ENCODE measurements around the gene DLEC1. TPM values are rescaled to one million over a fixed set of nuclear protein-coding genes. Genes with fewer than 3 reads are reported as not detected.
A peak's percentile ranks its signal among the peaks of the same experiment; 100 is the strongest.

Gene DLEC1, protein sequence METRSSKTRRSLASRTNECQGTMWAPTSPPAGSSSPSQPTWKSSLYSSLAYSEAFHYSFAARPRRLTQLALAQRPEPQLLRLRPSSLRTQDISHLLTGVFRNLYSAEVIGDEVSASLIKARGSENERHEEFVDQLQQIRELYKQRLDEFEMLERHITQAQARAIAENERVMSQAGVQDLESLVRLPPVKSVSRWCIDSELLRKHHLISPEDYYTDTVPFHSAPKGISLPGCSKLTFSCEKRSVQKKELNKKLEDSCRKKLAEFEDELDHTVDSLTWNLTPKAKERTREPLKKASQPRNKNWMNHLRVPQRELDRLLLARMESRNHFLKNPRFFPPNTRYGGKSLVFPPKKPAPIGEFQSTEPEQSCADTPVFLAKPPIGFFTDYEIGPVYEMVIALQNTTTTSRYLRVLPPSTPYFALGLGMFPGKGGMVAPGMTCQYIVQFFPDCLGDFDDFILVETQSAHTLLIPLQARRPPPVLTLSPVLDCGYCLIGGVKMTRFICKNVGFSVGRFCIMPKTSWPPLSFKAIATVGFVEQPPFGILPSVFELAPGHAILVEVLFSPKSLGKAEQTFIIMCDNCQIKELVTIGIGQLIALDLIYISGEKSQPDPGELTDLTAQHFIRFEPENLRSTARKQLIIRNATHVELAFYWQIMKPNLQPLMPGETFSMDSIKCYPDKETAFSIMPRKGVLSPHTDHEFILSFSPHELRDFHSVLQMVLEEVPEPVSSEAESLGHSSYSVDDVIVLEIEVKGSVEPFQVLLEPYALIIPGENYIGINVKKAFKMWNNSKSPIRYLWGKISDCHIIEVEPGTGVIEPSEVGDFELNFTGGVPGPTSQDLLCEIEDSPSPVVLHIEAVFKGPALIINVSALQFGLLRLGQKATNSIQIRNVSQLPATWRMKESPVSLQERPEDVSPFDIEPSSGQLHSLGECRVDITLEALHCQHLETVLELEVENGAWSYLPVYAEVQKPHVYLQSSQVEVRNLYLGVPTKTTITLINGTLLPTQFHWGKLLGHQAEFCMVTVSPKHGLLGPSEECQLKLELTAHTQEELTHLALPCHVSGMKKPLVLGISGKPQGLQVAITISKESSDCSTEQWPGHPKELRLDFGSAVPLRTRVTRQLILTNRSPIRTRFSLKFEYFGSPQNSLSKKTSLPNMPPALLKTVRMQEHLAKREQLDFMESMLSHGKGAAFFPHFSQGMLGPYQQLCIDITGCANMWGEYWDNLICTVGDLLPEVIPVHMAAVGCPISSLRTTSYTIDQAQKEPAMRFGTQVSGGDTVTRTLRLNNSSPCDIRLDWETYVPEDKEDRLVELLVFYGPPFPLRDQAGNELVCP (N-terminal part only)
- under 0.01 TPM in 1 of 2 replicates, not detected in the other for total RNA-seq (2012; rRNA removed)

DNA sequence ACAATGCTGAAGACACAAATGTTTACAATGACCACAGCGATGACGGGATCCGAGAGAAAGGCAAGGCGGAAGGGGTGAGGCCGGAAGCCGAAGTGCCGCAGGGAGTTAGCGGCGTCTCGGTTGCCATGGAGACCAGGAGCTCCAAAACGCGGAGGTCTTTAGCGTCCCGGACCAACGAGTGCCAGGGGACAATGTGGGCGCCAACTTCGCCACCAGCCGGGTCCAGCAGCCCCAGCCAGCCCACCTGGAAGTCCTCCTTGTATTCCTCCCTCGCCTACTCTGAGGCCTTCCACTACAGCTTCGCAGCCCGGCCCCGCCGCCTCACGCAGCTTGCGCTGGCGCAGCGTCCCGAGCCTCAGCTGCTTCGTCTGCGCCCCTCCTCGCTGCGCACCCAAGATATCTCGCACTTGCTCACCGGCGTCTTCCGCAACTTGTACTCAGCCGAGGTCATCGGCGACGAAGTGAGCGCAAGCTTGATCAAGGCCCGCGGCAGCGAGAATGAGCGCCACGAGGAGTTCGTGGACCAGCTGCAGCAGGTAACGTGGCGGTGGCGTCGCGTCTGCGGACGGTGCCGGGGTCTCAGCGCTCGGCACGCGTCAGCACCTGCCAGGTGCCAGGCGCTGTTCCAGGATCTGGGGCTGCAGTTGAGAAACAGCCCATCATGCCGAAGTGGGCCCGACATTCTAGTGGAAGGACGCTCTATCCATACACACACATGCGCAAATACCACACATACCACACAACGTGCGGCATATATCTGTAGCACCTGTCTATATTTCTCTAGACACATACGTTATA lies at the start of gene DLEC1:
Gene DLEC1 (plus strand): TSS at position 108 of the 798 bp plus-strand sequence. CDS start 18 bp downstream, at position 126.
- Histone ChIP-seq H3K4me1 (ENCODE audit: control insufficient read depth, insufficient read depth, low read length) (peaks cover 9% of the 10 kb centered on the region), H3K9me3 (replicated peaks; ENCODE audit: low read length) (no peaks in the 10 kb centered on the region), H3K4me2 (ENCODE audit: low read length) (peak within 1 kb of the TSS; percentile 81), H3K4me3 (ENCODE audit: low read length) (peak within 1 kb of the TSS; percentile 52), H3K9ac (ENCODE audit: low read depth, low read length) (peak within 1 kb of the TSS; percentile 11), H3K36me3 (ENCODE audit: insufficient read depth, low read length) (no peaks in the 10 kb centered on the region), H3K27me3 (ENCODE audit: control insufficient read depth, insufficient read depth, low read length) (peaks cover 17% of the 10 kb centered on the region)

DNA sequence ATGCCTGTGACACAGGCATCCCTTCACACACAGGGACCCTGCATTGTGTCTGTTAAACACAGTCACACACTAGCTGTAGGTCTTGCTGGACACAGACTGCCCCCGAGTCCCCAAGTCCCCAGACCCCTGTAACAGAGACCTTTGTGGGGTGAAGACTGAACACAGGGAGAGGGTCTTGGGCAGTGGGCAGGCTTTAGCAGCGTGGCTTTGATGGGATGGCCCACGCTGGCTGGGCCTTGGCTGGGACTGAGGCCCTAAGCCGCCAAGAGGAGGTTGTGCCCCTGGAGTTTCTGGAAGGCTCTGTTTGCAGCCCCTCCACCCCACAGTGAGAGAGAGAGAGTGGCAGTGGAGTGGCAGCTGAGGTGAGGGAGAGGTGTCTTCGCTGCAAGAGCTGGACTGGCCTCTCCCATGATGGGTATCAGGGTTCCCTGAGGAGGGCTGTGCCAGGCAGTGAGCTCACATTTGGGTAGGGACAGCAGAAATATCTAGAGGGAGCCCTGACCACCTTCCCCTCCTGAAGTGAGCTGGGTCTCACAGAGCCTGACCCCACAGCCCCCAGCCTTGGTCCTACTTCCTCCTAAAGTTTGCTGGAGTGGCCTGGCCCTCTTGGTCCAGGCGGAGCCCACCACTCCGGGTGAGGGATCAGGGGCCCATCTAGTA lies 49.1 kb upstream of the DLEC1 start:
- no peaks in the 10 kb centered on the region for H3K9me3 ChIP-seq (replicated peaks; ENCODE audit: low read length)
- no peak overlapping the region for H3K9ac ChIP-seq (ENCODE audit: low read depth, low read length)
- peaks cover 3% of the 10 kb centered on the region for H3K36me3 ChIP-seq (ENCODE audit: insufficient read depth, low read length)
- H3K4me1 ChIP-seq (ENCODE audit: control insufficient read depth, insufficient read depth, low read length): peaks cover 16% of the 10 kb centered on the region
- H3K4me3 ChIP-seq (ENCODE audit: low read length): no peak overlapping the region
- no peak overlapping the region for H3K4me2 ChIP-seq (ENCODE audit: low read length)
- no peaks in the 10 kb centered on the region for H3K27me3 ChIP-seq (ENCODE audit: control insufficient read depth, insufficient read depth, low read length)

DNA sequence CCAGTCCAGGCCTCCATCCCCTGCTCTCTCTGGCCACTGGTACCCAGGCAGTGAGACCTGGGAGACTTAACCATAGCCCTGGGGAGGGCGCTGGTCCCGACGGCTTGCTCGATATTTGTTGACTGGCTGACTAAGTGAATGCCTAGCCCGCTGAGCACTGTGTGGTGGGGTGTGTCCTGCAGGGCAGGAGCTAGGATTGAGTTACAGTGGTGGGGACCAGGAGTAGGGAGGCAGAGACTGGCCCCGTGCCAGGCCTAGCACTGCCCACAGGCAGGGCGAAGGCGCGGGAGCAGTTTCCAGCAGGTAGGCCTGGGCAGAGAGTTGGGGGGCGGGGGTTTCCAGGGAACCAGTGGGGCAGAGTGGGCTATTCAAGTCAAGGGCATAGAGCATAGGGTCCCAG lies 48.5 kb upstream of the DLEC1 start, which contains the start of gene VILL:
Gene VILL (plus strand): TSS at position 260 of the 400 bp plus-strand sequence. CDS start 2,887 bp downstream, outside the sequence.
- no peak within 1 kb of the TSS for H3K4me3 ChIP-seq (ENCODE audit: low read length)
- peaks cover 19% of the 10 kb centered on the region for H3K4me1 ChIP-seq (ENCODE audit: control insufficient read depth, insufficient read depth, low read length)
- no peaks in the 10 kb centered on the region for H3K9me3 ChIP-seq (replicated peaks; ENCODE audit: low read length)
- H3K27me3 ChIP-seq (ENCODE audit: control insufficient read depth, insufficient read depth, low read length): no peaks in the 10 kb centered on the region
- H3K9ac ChIP-seq (ENCODE audit: low read depth, low read length): no peak within 1 kb of the TSS
- no peaks in the 10 kb centered on the region for H3K36me3 ChIP-seq (ENCODE audit: insufficient read depth, low read length)
- H3K4me2 ChIP-seq (ENCODE audit: low read length): no peak within 1 kb of the TSS

DNA sequence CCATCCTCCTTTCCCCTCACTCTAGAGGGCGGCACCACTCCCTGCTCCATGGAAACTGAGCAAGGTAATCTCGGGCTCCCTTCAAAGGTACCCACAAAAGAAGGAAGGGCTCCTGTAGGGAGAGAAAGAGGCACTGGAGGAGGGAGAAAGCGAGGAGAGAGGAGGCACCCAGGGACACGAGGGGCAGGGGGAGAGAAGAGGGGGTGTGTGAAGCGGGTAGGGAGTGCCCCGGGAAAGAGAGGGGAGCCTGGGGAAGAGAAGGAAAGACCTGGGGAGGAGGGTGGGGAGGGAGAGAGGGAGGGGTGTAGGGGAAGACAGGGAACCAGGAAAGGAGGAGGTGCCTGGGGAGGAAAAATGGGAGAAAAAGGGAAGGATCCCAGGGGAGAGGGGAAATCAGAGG lies 47.9 kb upstream of the DLEC1 start:
- H3K9ac ChIP-seq (ENCODE audit: low read depth, low read length): no peak overlapping the region
- no peaks in the 10 kb centered on the region for H3K27me3 ChIP-seq (ENCODE audit: control insufficient read depth, insufficient read depth, low read length)

DNA sequence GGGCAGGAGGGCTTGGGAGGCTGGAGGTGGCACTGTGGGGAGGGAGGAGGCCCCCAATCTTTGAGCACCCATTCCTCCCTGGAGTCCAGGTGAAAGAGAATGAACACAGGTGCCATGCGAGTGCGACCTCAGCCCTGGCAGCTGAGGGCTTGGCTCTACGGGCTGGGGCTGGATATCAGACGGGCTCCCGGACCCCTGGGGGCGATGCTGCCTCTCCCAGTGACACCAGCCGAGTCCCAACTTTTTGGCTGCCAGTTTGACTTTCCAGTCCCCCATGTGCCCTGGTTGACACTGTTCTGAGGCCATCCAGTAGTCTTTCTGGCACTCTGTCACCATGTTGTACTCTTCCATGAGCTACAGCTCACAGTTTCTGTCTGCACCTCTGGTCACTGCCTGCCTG lies 47.2 kb upstream of the DLEC1 start:
- Histone ChIP-seq H3K9ac (ENCODE audit: low read depth, low read length) (no peak overlapping the region), H3K9me3 (replicated peaks; ENCODE audit: low read length) (no peaks in the 10 kb centered on the region), H3K4me1 (ENCODE audit: control insufficient read depth, insufficient read depth, low read length) (peaks cover 19% of the 10 kb centered on the region), H3K4me3 (ENCODE audit: low read length) (no peak overlapping the region), H3K4me2 (ENCODE audit: low read length) (no peak overlapping the region), H3K36me3 (ENCODE audit: insufficient read depth, low read length) (no peaks in the 10 kb centered on the region), H3K27me3 (ENCODE audit: control insufficient read depth, insufficient read depth, low read length) (no peaks in the 10 kb centered on the region)

More for the DNA sequence above, 47.9 kb upstream of the DLEC1 start:
- H3K4me3 ChIP-seq (ENCODE audit: low read length): no peak overlapping the region
- H3K36me3 ChIP-seq (ENCODE audit: insufficient read depth, low read length): no peaks in the 10 kb centered on the region
- no peak overlapping the region for H3K4me2 ChIP-seq (ENCODE audit: low read length)
- no peaks in the 10 kb centered on the region for H3K9me3 ChIP-seq (replicated peaks; ENCODE audit: low read length)
- H3K4me1 ChIP-seq (ENCODE audit: control insufficient read depth, insufficient read depth, low read length): peaks cover 19% of the 10 kb centered on the region

DNA sequence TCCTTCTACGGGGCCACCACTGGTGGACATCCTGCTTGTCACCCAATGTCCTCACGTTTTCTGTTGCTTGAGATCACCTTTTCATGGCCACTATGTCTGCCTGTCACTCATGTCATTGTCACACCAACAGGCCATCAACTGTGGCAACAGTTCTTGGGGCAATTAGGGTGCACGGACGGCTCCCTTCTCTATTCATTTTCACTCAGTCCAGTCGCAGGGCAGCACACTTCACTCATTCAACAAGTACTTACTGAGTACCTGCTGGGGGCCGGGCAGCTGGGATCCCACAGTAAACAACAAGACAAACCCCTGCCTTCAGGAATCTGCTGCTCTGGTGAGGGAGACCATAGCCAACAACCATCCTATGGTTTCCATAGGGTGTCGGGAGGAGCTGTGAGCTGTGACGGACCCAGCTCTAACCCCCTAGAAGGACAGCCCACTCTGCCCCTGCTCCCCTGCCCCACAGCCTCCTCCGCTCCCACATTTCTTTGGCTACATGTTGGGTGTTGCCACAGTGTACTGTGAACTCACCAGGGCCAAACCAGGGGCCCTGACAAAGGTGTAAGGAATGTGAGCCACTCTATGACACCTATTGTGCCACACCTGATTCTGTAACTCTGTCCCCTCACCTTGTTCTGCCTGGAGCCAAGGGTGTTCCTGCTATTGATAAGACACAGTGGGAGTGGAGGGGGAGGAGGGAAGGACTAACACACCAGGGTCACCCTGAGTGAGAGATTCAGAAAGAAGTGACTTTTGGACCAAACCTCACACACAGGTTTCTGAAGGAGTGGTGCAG lies 46.5 kb upstream of the DLEC1 start:
- no peak overlapping the region for H3K9ac ChIP-seq (ENCODE audit: low read depth, low read length)
- H3K36me3 ChIP-seq (ENCODE audit: insufficient read depth, low read length): no peaks in the 10 kb centered on the region
- no peaks in the 10 kb centered on the region for H3K9me3 ChIP-seq (replicated peaks; ENCODE audit: low read length)
- no peak overlapping the region for H3K4me2 ChIP-seq (ENCODE audit: low read length)
- no peak overlapping the region for H3K4me3 ChIP-seq (ENCODE audit: low read length)
- peaks cover 19% of the 10 kb centered on the region for H3K4me1 ChIP-seq (ENCODE audit: control insufficient read depth, insufficient read depth, low read length)
- no peaks in the 10 kb centered on the region for H3K27me3 ChIP-seq (ENCODE audit: control insufficient read depth, insufficient read depth, low read length)

DNA sequence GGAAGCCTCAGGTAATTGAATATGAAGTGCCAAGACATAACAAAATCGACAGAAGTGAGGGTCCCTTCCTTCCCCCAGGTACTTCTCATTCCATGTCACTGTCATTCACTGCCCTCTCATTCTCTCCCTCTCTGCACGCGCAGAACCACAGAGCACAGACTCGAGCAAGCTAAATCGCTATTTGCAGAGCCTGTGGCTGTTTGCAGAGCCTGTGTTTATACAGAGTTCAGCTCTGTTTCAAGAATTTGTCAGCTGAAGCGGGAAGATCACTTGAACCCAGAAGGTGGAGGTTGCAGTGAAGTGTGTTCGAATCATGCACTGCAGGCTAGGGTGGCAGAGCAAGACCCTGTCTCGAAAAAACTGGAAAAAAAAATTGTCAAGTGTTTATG lies 45.9 kb upstream of the DLEC1 start:
- peak overlapping the region; percentile 89 for H3K4me2 ChIP-seq (ENCODE audit: low read length)
- H3K9ac ChIP-seq (ENCODE audit: low read depth, low read length): no peak overlapping the region
- no peak overlapping the region for H3K4me3 ChIP-seq (ENCODE audit: low read length)
- no peaks in the 10 kb centered on the region for H3K27me3 ChIP-seq (ENCODE audit: control insufficient read depth, insufficient read depth, low read length)
- H3K9me3 ChIP-seq (replicated peaks; ENCODE audit: low read length): no peaks in the 10 kb centered on the region
- peaks cover 19% of the 10 kb centered on the region for H3K4me1 ChIP-seq (ENCODE audit: control insufficient read depth, insufficient read depth, low read length)
- no peaks in the 10 kb centered on the region for H3K36me3 ChIP-seq (ENCODE audit: insufficient read depth, low read length)

DNA sequence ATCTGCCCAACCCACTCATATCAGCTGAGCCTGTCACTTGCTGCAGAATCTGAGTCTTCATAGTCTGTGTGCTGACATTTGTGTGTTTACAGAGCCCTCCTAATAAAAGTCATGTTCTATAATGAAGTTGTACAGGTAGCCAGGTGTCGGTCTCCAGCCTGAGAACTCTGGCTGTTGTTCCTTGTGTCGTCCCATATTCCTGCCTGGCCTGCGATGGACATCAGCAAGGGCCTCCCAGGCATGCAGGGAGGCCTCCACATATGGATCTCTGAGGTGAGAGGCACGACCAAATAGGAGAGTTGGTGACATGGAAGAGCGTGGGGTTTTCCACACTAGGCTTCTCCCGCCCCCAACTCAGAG lies 45.6 kb upstream of the DLEC1 start:
- Histone ChIP-seq H3K9ac (ENCODE audit: low read depth, low read length) (peak overlapping the region; percentile 86), H3K9me3 (replicated peaks; ENCODE audit: low read length) (no peaks in the 10 kb centered on the region), H3K36me3 (ENCODE audit: insufficient read depth, low read length) (no peaks in the 10 kb centered on the region), H3K4me2 (ENCODE audit: low read length) (peak overlapping the region; percentile 89), H3K27me3 (ENCODE audit: control insufficient read depth, insufficient read depth, low read length) (no peaks in the 10 kb centered on the region), H3K4me1 (ENCODE audit: control insufficient read depth, insufficient read depth, low read length) (peaks cover 22% of the 10 kb centered on the region), H3K4me3 (ENCODE audit: low read length) (peak overlapping the region; percentile 74)

DNA sequence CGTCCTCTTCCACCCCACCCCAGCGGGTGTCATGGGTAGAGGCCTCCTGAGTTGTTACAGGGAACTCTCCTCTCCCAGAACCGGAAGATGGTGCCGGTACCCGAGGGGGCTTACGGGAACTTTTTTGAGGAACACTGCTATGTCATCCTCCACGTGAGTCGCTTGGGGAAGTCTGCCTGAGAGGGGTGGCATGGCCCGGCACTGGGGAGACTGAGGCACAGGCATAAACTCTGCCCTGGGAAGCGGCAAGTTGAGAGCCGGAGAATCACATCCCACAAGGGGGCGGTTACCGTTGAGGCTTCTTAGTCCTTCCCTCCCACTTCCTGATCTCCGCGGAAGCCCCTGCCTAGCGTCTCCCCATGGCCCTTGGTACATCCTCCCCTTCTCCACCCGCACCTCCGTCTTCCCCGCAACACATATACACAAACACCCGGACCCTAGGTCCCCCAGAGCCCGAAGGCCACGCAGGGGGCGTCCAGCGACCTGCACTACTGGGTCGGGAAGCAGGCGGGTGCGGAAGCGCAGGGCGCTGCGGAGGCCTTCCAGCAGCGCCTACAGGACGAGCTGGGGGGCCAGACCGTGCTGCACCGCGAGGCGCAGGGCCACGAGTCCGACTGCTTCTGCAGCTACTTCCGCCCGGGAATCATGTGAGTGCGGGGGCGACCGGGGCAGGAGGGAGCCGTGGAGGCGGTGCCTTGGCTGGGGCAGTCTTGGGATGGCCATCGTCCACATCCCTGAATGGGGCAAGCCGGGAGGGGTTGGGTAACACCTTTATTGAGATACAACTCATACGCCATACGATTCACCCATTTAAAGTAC lies 45.0 kb upstream of the DLEC1 start:
- Histone ChIP-seq H3K9ac (ENCODE audit: low read depth, low read length) (peak overlapping the region; percentile 86), H3K4me2 (ENCODE audit: low read length) (peak overlapping the region; percentile 89), H3K27me3 (ENCODE audit: control insufficient read depth, insufficient read depth, low read length) (no peaks in the 10 kb centered on the region), H3K4me3 (ENCODE audit: low read length) (peak overlapping the region; percentile 74), H3K4me1 (ENCODE audit: control insufficient read depth, insufficient read depth, low read length) (peaks cover 26% of the 10 kb centered on the region), H3K9me3 (replicated peaks; ENCODE audit: low read length) (no peaks in the 10 kb centered on the region), H3K36me3 (ENCODE audit: insufficient read depth, low read length) (no peaks in the 10 kb centered on the region)
